Measurements from ENCODE around the gene POMC.

DNA sequence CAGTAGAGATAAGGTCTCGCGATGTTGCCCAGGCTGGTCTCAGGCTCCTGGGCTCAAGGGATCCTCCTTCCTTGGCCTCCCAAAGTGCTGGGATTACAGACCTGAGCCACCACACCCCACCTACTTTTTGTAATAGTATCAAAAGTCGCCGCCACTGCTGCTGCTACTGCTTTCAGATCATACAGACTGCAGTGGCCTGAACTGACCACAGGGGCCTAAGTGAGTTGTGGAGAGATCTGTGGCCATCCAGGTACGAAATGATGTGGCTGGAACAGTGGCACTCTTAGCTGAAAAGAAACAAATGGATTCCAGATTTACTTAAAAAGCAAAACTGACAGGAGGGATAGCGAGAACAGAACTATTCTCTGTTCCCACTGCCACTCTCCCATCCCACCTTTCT, 32.9 kb upstream of the POMC start:
- no peak for TF ChIP-seq EZH2 (IDR thresholded peaks at IDR 0.05; ENCODE audit: borderline replicate concordance)
- no peak for TF ChIP-seq CTCF (IDR thresholded peaks at IDR 0.05; ENCODE audit: poor library complexity)

All from hepatocyte (in vitro differentiated cells).